ENCODE data around the gene TBC1D5. TPM values are rescaled to one million over a fixed set of nuclear protein-coding genes. Genes with fewer than 3 reads are reported as not detected.

Gene TBC1D5
- total and polyA plus RNA-seq, 2 donors (not counting 1 experiment from before 2014, with no cell fraction given) = 22.6 to 111 TPM

DNA sequence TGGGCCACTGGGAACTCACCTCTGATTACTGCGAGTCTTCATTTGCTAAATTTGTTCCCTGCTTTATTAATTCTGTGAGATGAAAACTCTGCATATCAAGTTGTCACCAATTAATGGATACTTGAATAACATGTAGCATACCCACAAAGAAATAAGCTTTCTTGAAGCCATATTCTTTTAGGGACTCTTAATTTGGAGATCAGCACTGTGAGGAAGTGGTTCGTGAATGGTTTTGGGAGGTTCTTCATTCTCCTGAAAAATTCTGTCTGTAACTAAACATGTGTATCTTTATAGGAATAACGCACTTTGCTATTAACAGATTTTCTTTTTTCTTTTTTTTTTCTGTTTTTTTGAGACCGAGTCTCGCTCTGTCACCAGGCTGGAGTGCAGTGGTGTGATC, 19.1 kb upstream of the TBC1D5 start:
- intact Hi-C loops (cut with micrococcal nuclease) = no loop called here
- H4K20me1 ChIP-seq (ENCODE audit: control insufficient read depth, insufficient read depth, low read length, poor library complexity, severe bottlenecking) = no peaks in the 10 kb centered on the region
- no peaks in the 10 kb centered on the region for H3K79me2 ChIP-seq (ENCODE audit: control insufficient read depth, insufficient read depth, low read length)
- TF ChIP-seq EZH2 (IDR thresholded peaks at IDR 0.05; ENCODE audit: borderline replicate concordance, insufficient read depth, low read depth, low read length, poor library complexity, severe bottlenecking) = no peak
- TF ChIP-seq, protein P1, sequence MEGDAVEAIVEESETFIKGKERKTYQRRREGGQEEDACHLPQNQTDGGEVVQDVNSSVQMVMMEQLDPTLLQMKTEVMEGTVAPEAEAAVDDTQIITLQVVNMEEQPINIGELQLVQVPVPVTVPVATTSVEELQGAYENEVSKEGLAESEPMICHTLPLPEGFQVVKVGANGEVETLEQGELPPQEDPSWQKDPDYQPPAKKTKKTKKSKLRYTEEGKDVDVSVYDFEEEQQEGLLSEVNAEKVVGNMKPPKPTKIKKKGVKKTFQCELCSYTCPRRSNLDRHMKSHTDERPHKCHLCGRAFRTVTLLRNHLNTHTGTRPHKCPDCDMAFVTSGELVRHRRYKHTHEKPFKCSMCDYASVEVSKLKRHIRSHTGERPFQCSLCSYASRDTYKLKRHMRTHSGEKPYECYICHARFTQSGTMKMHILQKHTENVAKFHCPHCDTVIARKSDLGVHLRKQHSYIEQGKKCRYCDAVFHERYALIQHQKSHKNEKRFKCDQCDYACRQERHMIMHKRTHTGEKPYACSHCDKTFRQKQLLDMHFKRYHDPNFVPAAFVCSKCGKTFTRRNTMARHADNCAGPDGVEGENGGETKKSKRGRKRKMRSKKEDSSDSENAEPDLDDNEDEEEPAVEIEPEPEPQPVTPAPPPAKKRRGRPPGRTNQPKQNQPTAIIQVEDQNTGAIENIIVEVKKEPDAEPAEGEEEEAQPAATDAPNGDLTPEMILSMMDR (IDR thresholded peaks at IDR 0.05) = no peak
- H3K4me1 Mint-ChIP-seq = peaks cover 15% of the 10 kb centered on the region
- no peaks in the 10 kb centered on the region for H3K36me3 ChIP-seq (replicated peaks in 1 of 2; ENCODE audit: control extremely low read depth in 1 of 2, control insufficient read depth in 1 of 2, extremely low read depth in 1 of 2, insufficient read depth in 2 of 2, low read length in 1 of 2)
- DNase-seq (no peak), ATAC-seq (ENCODE audit: low read depth) (no peak)
- no peak overlapping the region for H3K27ac ChIP-seq (ENCODE audit: low read length in 2 of 2)
- no peaks in the 10 kb centered on the region for H3K27me3 Mint-ChIP-seq
- no peaks in the 10 kb centered on the region for H3K9me3 Mint-ChIP-seq (ENCODE audit: insufficient read depth)
- H3K4me1 ChIP-seq (ENCODE audit: control insufficient read depth in 2 of 2, insufficient read depth in 2 of 2, low read length in 2 of 2) = peaks cover 9% of the 10 kb centered on the region in 2 donors
- H3K4me2 ChIP-seq (replicated peaks; ENCODE audit: low read depth, low read length, poor library complexity, severe bottlenecking) = no peak overlapping the region
- H3K9me3 ChIP-seq (ENCODE audit: control extremely low read depth in 1 of 3, control insufficient read depth in 2 of 3, insufficient read depth in 1 of 3, low read length in 2 of 3) = no peaks in the 10 kb centered on the region
- H3K27me3 ChIP-seq (replicated peaks in 1 of 4; ENCODE audit: control extremely low read depth in 1 of 4, control insufficient read depth in 3 of 4, insufficient read depth in 4 of 4, low read length in 3 of 4) = no peaks in the 10 kb centered on the region
- H3K9ac ChIP-seq (ENCODE audit: low read length) = no peak overlapping the region
- H3K4me3 Mint-ChIP-seq = no peak overlapping the region
- POLR2A ChIA-PET = no interaction called here
- H2AFZ ChIP-seq (ENCODE audit: insufficient read depth, low read depth, low read length, poor library complexity, severe bottlenecking) = no peak overlapping the region
- CTCF ChIA-PET = no interaction called here
- H3K4me3 ChIP-seq (ENCODE audit: control extremely low read depth in 1 of 5, extremely low read depth in 1 of 5, insufficient read depth in 1 of 5, low read depth in 2 of 5, low read length in 4 of 5) = no peak overlapping the region
- WGBS (ENCODE audit: insufficient coverage) = 96% methylated on average over 2 of the region's 5 CpGs
- no peak overlapping the region for H3K27ac Mint-ChIP-seq

DNA sequence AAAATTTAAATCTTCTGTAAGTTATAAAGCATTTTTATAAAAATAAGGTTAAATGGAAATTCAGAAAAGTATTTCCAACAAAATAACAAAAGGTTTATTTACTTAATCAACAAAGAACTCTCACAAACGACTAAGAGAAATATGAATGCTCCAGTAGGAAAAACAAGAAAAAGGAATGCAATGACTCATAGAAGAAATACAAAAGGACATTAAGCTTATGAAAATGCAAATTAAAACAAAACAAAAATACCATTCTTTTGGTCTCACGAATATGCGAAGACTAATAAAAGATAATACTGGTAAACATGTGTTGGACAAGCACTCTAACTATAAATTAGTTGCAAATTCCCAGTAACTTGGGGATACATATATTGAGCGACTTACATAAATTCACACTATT, 17.5 kb upstream of the TBC1D5 start:
- no peak overlapping the region for H3K9ac ChIP-seq (ENCODE audit: low read length)
- H3K27ac ChIP-seq (ENCODE audit: low read length in 2 of 2) = no peak overlapping the region
- no peak overlapping the region for H2AFZ ChIP-seq (ENCODE audit: insufficient read depth, low read depth, low read length, poor library complexity, severe bottlenecking)
- Mint-ChIP-seq H3K27me3 (no peaks in the 10 kb centered on the region), H3K4me3 (no peak overlapping the region), H3K4me1 (peaks cover 10% of the 10 kb centered on the region), H3K9me3 (ENCODE audit: insufficient read depth) (peaks cover 2% of the 10 kb centered on the region), H3K27ac (no peak overlapping the region)
- TF ChIP-seq, protein P1 (IDR thresholded peaks at IDR 0.05) = no peak
- TF ChIP-seq EZH2 (IDR thresholded peaks at IDR 0.05; ENCODE audit: borderline replicate concordance, insufficient read depth, low read depth, low read length, poor library complexity, severe bottlenecking) = no peak
- ChIA-PET POLR2A (no interaction called here), CTCF (no interaction called here)
- H3K36me3 ChIP-seq (replicated peaks in 1 of 2; ENCODE audit: control extremely low read depth in 1 of 2, control insufficient read depth in 1 of 2, extremely low read depth in 1 of 2, insufficient read depth in 2 of 2, low read length in 1 of 2) = no peaks in the 10 kb centered on the region
- H3K9me3 ChIP-seq (ENCODE audit: control extremely low read depth in 1 of 3, control insufficient read depth in 2 of 3, insufficient read depth in 1 of 3, low read length in 2 of 3) = no peaks in the 10 kb centered on the region
- no peaks in the 10 kb centered on the region for H3K79me2 ChIP-seq (ENCODE audit: control insufficient read depth, insufficient read depth, low read length)
- no CpG with 5 or more reads among the region's 4 CpGs for WGBS (ENCODE audit: insufficient coverage)
- H4K20me1 ChIP-seq (ENCODE audit: control insufficient read depth, insufficient read depth, low read length, poor library complexity, severe bottlenecking) = no peaks in the 10 kb centered on the region
- no peaks in the 10 kb centered on the region for H3K27me3 ChIP-seq (replicated peaks in 1 of 4; ENCODE audit: control extremely low read depth in 1 of 4, control insufficient read depth in 3 of 4, insufficient read depth in 4 of 4, low read length in 3 of 4)
- no peak overlapping the region for H3K4me2 ChIP-seq (replicated peaks; ENCODE audit: low read depth, low read length, poor library complexity, severe bottlenecking)
- no peaks in the 10 kb centered on the region for H3K4me1 ChIP-seq (ENCODE audit: control insufficient read depth in 2 of 2, insufficient read depth in 2 of 2, low read length in 2 of 2)
- H3K4me3 ChIP-seq (ENCODE audit: control extremely low read depth in 1 of 5, extremely low read depth in 1 of 5, insufficient read depth in 1 of 5, low read depth in 2 of 5, low read length in 4 of 5) = no peak overlapping the region
- DNase-seq (no peak), ATAC-seq (ENCODE audit: low read depth) (no peak)
- intact Hi-C loops (cut with micrococcal nuclease) = no loop called here

Data from B cell (primary cell).